NCI-H1105 (cell line): ENCODE results near the gene ARCN1.
"Not testable (repeated sequence)": the region's sequence is repeated elsewhere in the genome, so short reads cannot be mapped to it uniquely, and the experiment has no call there.

Experiments
- DNase-seq: peaks from one replicate; lab custom pipeline; 2025; lab: John Stamatoyannopoulos, UW

The ARCN1 gene

GRCh38 chr11:118544647-118545010 lies 27.6 kb upstream of the ARCN1 start:
- DNase-seq, result no peak

GRCh38 chr11:118545533-118545932 lies 26.7 kb upstream of the ARCN1 start:
- DNase-seq, result no peak

DNA sequence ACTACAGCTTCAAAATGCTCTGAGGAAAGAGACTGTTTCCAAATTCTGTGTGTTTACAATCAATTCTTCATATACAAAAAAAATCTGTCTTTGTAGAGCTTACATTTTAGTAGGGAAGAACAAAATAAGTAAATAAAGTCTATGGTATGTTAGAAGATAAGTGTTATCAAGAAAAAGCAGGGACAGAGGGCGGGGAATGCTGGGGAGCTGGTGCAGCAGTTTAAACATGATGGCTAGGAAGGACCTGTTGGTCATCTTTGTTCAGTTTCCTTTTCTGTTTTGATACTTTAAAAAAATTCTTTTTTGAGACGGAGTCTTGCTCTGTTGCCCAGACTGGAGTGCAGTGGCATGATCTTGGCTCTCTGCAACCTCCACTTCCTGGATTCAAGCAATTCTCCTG lies 25.1 kb upstream of the ARCN1 start:
- no peak for DNase-seq

DNA sequence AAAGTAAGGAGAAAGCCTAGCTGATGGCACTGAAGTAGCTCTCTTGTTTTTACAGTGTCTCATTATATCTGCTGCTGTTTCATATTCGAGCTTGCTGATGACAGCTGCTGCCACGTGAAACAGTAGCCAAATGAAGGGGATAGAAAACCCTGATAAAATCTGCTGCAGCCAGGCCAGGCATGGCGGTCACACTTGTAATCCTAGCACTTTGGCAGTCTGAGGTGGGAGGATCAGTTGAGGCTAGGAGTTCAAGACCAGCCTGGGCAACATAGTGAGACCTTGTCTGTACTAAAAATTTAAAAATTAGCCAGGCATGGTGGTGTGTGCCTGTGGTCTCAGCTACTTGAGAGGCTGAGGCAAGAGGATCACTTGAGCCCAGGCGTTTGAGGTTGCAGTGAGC lies 19.9 kb upstream of the ARCN1 start:
- no peak for DNase-seq

DNA sequence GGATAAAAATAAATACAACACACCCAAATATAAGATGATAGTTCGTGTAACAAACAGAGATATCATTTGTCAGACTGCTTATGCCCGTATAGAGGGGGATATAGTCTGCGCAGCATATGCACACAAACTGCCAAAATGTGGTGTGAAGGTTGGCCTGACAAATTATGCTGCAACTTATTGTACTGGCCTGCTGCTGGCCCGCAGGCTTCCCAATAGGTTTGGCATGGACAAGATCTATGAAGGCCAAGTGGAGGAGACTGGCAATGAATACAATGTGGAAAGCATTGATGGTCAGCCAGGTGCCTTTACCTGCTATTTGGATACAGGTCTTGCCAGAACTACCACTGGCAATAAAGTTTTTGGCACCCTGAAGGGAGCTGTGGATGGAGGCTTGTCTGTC lies 11.4 kb upstream of the ARCN1 start:
- DNase-seq, result no peak

DNA sequence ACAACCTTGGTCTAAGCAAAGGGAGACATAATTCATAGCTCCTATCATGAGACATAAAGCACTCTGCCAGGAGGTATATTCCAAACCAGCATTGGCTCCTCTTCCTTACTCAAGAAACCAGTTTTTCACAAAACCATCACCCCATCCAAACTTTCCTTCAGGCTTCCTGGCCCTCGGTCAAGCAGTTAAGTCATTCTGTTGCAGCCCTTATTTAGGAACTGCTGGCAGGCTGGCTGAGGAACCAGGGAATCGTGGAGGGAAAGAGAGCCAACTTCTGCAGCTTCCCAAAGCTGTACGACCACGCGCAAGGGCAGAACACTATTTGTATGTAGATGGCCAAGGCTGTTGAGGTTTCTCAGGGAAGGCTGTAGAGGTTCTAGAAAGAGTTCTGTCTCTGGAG lies 7.2 kb upstream of the ARCN1 start:
- no peak for DNase-seq

GRCh38 chr11:118569670-118570069 lies 2.5 kb upstream of the ARCN1 start:
- DNase-seq, result no peak

GRCh38 chr11:118570787-118571186 lies 1.4 kb upstream of the ARCN1 start:
- no peak for DNase-seq

GRCh38 chr11:118571701-118572060 lies 528 bp upstream of the ARCN1 start:
- DNase-seq, result not testable (repeated sequence)

GRCh38 chr11:118572981-118573550 lies 857 bp downstream of the ARCN1 start:
- DNase-seq, result no peak

DNA sequence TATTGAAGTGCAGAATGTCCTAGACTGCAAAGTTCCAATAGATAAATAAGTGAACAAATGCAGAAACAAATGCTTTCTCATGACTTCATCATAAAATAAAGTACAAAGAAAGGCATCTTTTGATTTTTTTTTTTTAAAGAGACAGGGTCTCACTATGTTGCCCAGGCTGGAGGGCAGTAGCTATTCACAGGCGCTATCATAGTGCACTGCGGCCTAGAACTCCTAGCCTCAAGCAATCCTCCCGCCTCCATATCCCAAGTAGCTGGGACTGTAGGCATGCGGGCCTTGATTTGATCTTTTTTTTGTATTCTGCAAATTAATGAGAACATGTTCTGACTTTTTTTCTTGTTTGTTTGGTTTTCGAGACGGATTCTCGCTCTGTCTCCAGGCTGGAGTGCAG lies 2.4 kb downstream of the ARCN1 start:
- no peak for DNase-seq

DNA sequence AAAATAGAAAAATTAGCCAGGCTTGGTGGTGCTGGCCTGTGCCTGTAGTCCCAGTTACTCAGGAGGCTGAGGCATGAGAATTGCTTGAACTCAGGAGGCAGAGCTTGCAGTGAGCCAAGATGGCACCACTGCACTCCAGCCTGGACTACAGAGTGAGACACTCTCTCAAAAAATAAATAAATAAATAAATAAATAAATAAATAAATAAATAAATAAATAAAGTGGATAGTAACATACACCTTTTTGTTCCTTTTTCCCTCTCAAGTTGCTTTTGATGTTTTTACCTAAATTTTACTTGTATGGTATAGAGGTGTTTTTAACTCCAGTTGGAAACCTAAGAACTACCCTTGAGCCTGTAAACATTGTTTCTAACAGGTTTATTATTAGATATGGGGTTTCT lies 5.8 kb downstream of the ARCN1 start:
- DNase-seq, result not testable (repeated sequence)

- DNase-seq, result peak; percentile 51
Observed at GRCh38 chr11:118581057-118581456, 8.8 kb downstream of the ARCN1 start.

GRCh38 chr11:118587952-118588351 lies 15.7 kb downstream of the ARCN1 start:
- DNase-seq, result no peak

DNA sequence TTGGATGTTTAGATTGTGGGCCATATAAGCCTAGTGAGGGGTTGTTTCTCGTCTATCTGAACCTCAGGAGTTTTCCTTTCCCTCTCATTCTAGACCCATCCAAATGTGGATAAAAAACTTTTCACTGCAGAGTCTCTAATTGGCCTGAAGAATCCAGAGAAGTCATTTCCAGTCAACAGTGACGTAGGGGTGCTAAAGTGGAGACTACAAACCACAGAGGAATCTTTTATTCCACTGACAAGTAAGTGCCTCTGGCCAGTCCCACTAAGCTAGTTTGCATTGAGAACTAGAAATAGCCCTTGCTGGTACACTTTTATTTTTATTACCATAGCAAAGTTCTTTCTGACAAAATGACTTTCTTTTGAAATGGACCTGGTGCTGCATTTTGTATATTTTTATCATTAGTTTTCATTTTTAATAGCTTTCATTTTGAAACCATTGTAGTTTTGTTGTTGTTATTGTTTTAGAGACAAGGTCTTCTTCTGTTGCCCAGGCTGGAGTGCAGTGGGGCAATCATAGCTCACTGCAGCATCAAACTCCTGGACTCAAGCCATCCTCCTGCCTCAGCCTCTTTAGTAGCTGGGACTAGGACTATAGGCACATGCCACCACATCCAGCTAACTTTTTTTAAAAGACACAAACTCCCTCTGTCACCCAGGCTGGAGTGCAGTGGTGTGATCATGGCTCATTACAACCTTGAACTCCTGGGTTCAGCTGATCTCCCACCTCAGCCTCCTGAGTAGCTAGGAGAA lies 20.6 kb downstream of the ARCN1 start:
- no peak for DNase-seq

DNA sequence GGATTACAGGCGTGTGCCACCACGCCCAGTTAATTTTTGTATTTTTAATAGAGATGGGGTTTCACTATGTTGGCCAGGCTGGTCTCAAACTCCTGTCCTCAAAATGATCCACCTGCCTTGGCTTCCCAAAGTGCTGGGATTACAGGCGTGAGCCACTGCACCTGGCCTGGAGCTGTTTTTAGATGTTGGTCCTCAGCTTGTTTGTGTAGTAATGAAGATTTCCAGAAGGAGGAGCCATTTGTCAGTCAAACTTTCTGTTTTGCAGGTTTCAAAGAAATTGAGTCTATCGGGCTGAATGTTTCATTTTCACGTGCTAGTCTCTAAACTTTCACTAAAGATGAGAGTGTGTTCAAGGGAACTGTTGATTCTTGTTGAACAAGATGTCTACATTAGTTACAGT lies 22.8 kb downstream of the ARCN1 start:
- DNase-seq, result peak; percentile 30

- no peak for DNase-seq
Observed at GRCh38 chr11:118596224-118597146, 24.3 kb downstream of the ARCN1 start.

GRCh38 chr11:118597556-118597955 lies 25.3 kb downstream of the ARCN1 start:
- DNase-seq, result no peak

GRCh38 chr11:118602331-118602730 lies 30.1 kb downstream of the ARCN1 start:
- DNase-seq, result no peak

DNA sequence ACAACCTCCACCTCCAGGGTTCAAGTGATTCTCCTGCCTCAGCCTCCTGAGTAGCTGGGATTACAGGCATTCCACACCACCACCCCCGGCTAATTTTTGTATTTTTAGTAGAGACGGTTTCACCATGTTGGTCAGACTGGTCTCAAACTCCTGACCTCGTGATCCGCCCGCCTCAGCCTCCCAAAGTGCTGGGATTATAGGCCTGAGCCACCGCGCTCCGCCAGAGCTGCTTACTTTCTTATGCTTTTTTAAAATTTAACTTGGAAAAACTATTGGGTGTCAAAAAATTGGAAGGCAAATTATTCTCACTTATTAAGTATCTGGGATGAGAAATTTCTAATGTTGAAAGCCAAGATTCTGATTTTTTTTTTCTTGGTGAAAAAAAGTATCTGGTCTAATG lies 31.5 kb downstream of the ARCN1 start:
- DNase-seq, result not testable (repeated sequence)

GRCh38 chr11:118604566-118604965 lies 32.4 kb downstream of the ARCN1 start:
- DNase-seq, result no peak

GRCh38 chr11:118605116-118605867 lies 33.1 kb downstream of the ARCN1 start:
- DNase-seq, result no peak
